MM.1S (cell line): ENCODE results near the gene IFITM5.
"Not testable (repeated sequence)": the region's sequence is repeated elsewhere in the genome, so short reads cannot be mapped to it uniquely, and the experiment has no call there.

Experiments
- DNase-seq: peaks from one replicate; pipeline ENCODE4 v3.0.0-alpha.2; 2015
- H2AFZ ChIP-seq: fragments of 300-600 bp; sonication (generic); 2 replicates; pipeline ENCODE4 v1.6.0; 2016; ENCODE audit warnings: antibody characterized with exemption, low read length
- H3F3A ChIP-seq: fragments of 300-600 bp; sonication (generic); 2 replicates; pipeline ENCODE4 v1.6.1; 2016; ENCODE audit warnings: mild to moderate bottlenecking, antibody characterized with exemption, low read length, moderate library complexity, mixed read lengths; ENCODE audit not compliant: insufficient read depth
- H3K27ac ChIP-seq: fragments of 300-600 bp; sonication (generic); 2 replicates; pipeline ENCODE4 v1.5.1; 2016; ENCODE audit warnings: mild to moderate bottlenecking, low read length
- H3K27me3 ChIP-seq: fragments of 300-600 bp; sonication (generic); replicated peaks from 2 replicates; pipeline ENCODE4 v1.6.0; 2016; ENCODE audit warnings: low read length; ENCODE audit not compliant: insufficient read depth
- H3K36me3 ChIP-seq: fragments of 300-600 bp; sonication (generic); replicated peaks from 2 replicates; pipeline ENCODE4 v1.6.1; 2016; ENCODE audit warnings: mild to moderate bottlenecking, low read length, mixed read lengths; ENCODE audit not compliant: insufficient read depth
- H3K4me1 ChIP-seq: fragments of 300-600 bp; sonication (generic); 2 replicates; pipeline ENCODE4 v1.6.1; 2016; ENCODE audit warnings: low read length, mixed read lengths
- H3K4me2 ChIP-seq: fragments of 300-600 bp; sonication (generic); 2 replicates; pipeline ENCODE4 v1.6.0; 2016; ENCODE audit warnings: low read depth, low read length
- H3K4me3 ChIP-seq: fragments of 300-600 bp; sonication (generic); 2 replicates; pipeline ENCODE4 v1.5.1; 2016; ENCODE audit warnings: low read length, mixed read lengths
- H3K79me2 ChIP-seq: fragments of 300-600 bp; sonication (generic); 2 replicates; pipeline ENCODE4 v1.6.1; 2016; ENCODE audit warnings: mixed run types, low read length, mixed read lengths
- H3K9ac ChIP-seq: fragments of 300-600 bp; sonication (generic); 2 replicates; pipeline ENCODE4 v1.6.1; 2016; ENCODE audit warnings: low read length, mixed read lengths
- H3K9me2 ChIP-seq: fragments of 300-600 bp; sonication (generic); replicated peaks from 2 replicates; pipeline ENCODE4 v1.6.1; 2016; ENCODE audit warnings: mild to moderate bottlenecking, low read length, mixed read lengths; ENCODE audit not compliant: insufficient read depth
- H3K9me3 ChIP-seq: fragments of 300-600 bp; sonication (generic); replicated peaks from 2 replicates; pipeline ENCODE4 v1.6.1; 2016; ENCODE audit warnings: mild to moderate bottlenecking, low read length, mixed read lengths; ENCODE audit not compliant: insufficient read depth
- H4K20me1 ChIP-seq: fragments of 300-600 bp; sonication (generic); 2 replicates; pipeline ENCODE4 v1.6.1; 2016; ENCODE audit warnings: mild to moderate bottlenecking, low read length, moderate library complexity, mixed read lengths; ENCODE audit not compliant: insufficient read depth
- CTCF ChIP-seq: fragments of 300-600 bp; sonication (generic); IDR thresholded peaks from 2 replicates; pipeline ENCODE4 v1.5.1; 2016; ENCODE audit warnings: antibody characterized with exemption, low read length, mixed read lengths
- EZH2 ChIP-seq: fragments of 300-600 bp; sonication (generic); optimal IDR thresholded peaks from 2 replicates; pipeline ENCODE3; 2017; ENCODE audit warnings: low read depth, mild to moderate bottlenecking, antibody characterized with exemption, low read length, mixed read lengths
- EZH2phosphoT487 ChIP-seq: fragments of 300-600 bp; sonication (generic); IDR thresholded peaks from 2 replicates; pipeline ENCODE4 v1.6.1; 2018; ENCODE audit warnings: antibody characterized with exemption, low read length

The IFITM5 gene

DNA sequence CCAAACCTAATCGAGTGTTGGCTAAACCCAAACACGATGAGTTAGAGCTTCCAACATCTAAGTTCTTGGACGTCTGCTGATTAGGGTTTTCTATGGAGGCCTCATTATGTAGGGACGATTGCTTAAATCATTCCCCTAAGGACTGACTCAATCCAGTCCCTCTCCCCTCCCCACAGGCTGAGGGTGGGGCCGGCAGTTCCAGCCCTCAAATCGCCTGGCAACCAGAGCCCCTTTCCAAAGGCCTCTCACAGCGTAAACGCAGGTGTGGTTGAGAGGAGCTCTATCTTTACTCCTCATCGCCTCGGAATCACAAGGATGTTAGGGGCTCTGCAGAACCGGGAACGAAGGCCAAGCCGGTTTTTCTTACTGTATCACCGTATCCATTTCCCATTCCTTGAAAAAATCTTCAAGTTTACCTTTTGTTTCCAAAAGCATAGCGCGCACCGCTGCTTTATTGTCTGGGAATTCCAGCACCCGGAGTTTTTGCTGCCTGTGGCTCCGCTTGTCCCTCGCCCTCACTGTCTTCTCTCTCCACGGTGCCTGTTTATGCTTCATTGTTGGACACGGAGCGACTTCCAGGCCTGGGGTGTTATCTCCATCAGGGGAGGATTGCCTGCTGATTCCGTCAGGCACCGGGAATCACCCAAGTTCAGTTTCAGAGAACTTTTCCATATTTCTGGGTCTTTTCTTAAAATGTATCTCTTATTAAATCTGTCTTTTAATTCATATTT, 35.1 kb upstream of the IFITM5 start:
- TF ChIP-seq CTCF (no peak), EZH2 (no peak), EZH2phosphoT487 (no peak)
- peaks cover 89% of the 10 kb centered on the region for H3K27me3 ChIP-seq
- H3K4me2 ChIP-seq = no peak overlapping the region
- H3K4me1 ChIP-seq = peaks cover 31% of the 10 kb centered on the region
- no peaks in the 10 kb centered on the region for H3K9me2 ChIP-seq
- no peaks in the 10 kb centered on the region for H3K36me3 ChIP-seq
- H3K79me2 ChIP-seq = no peaks in the 10 kb centered on the region
- no peaks in the 10 kb centered on the region for H3K9me3 ChIP-seq
- H3K27ac ChIP-seq = no peak overlapping the region
- H4K20me1 ChIP-seq = no peaks in the 10 kb centered on the region
- H3F3A ChIP-seq = peaks cover 9% of the 10 kb centered on the region
- no peak overlapping the region for H2AFZ ChIP-seq
- H3K9ac ChIP-seq = no peak overlapping the region
- no peak for DNase-seq
- no peak overlapping the region for H3K4me3 ChIP-seq

GRCh38 chr11:333616-334263, 34.4 kb upstream of the IFITM5 start:
- H4K20me1 ChIP-seq, H3K27ac ChIP-seq, H3K4me2 ChIP-seq, H3F3A ChIP-seq, H3K79me2 ChIP-seq, H3K4me3 ChIP-seq, H2AFZ ChIP-seq, H3K9me2 ChIP-seq, H3K9ac ChIP-seq, DNase-seq, H3K36me3 ChIP-seq, H3K9me3 ChIP-seq: not testable (repeated sequence)
- Histone ChIP-seq H3K27me3 (peaks cover 90% of the 10 kb centered on the region), H3K4me1 (peaks cover 31% of the 10 kb centered on the region)

DNA sequence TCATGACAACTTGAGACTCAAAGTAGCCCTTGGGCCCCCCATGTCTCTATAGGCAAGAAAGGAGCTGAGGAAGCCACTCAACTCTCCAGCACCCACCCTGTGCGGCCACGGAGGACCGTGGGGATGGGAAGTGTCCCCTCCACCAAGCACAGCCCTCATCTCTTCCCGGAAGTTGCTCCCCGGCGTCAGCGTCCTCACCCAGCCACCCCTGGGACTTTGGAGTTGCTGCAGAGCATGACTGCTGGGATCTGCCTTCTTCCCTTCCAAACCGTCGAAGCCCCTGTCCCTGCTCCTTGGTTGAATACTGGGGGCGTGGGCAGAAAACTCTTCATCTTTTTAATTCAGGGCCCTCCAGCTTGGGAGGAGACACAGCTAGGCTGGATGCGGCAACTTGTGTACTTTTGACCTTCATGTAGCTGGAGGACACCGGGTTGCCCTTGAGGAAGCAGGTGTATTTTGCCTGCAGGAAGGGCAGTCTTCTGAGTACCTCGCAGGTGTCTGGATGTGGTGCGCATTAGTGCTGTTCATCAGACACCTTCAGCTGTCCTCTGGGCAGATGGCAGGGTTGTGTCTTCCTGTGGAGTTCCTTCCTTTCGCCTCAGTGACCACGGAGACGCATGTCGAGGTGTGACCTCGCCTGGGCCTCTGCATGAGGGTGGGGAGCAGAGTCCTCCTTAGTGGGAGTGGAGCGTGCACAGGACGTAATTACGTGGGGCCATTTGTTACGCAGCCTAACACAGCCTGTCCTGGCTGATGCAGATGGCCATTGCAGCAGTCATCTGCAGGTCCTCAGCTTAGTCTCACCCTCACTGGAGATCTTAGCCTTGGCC, 33.5 kb upstream of the IFITM5 start:
- no peaks in the 10 kb centered on the region for H4K20me1 ChIP-seq
- H3K9ac ChIP-seq = no peak overlapping the region
- H3K79me2 ChIP-seq = no peaks in the 10 kb centered on the region
- peaks cover 31% of the 10 kb centered on the region for H3K4me1 ChIP-seq
- no peak overlapping the region for H2AFZ ChIP-seq
- DNase-seq = no peak
- TF ChIP-seq EZH2phosphoT487 (no peak), CTCF (no peak), EZH2 (no peak)
- H3K9me3 ChIP-seq = no peaks in the 10 kb centered on the region
- peaks cover 9% of the 10 kb centered on the region for H3F3A ChIP-seq
- H3K4me2 ChIP-seq = no peak overlapping the region
- H3K27ac ChIP-seq = no peak overlapping the region
- no peak overlapping the region for H3K4me3 ChIP-seq
- H3K27me3 ChIP-seq = peaks cover 89% of the 10 kb centered on the region
- H3K9me2 ChIP-seq = no peaks in the 10 kb centered on the region
- H3K36me3 ChIP-seq = no peaks in the 10 kb centered on the region
